ENCODE data around the gene NABP2.
A peak's percentile ranks its signal among the peaks of the same experiment; 100 is the strongest.

Gene NABP2

GRCh38 chr12:56216461-56216860 lies 7.7 kb upstream of the NABP2 start:
- H3K9me3 ChIP-seq = no peaks in the 10 kb centered on the region
- peaks cover 18 to 19% of the 10 kb centered on the region in 2 experiments for H3K4me1 ChIP-seq (ENCODE audit: control insufficient read depth in 1 of 2, insufficient read depth in 1 of 2, low read depth in 1 of 2, low read length in 1 of 2)
- H3K36me3 ChIP-seq = peaks cover 62% of the 10 kb centered on the region
- no peaks in the 10 kb centered on the region for H3K27me3 ChIP-seq
- no peak for TF ChIP-seq CTCF (IDR thresholded peaks at IDR 0.05)
- no peak overlapping the region for H3K4me3 ChIP-seq (ENCODE audit: low read depth in 1 of 2, low read length in 1 of 2)
- no peak overlapping the region for H3K27ac ChIP-seq

GRCh38 chr12:56219840-56220239 lies 4.3 kb upstream of the NABP2 start:
- H3K4me1 ChIP-seq (ENCODE audit: control insufficient read depth in 1 of 2, insufficient read depth in 1 of 2, low read depth in 1 of 2, low read length in 1 of 2) = peaks cover 47 to 48% of the 10 kb centered on the region in 2 experiments
- no peaks in the 10 kb centered on the region for H3K27me3 ChIP-seq
- H3K36me3 ChIP-seq = peaks cover 28% of the 10 kb centered on the region
- no peak for TF ChIP-seq CTCF (IDR thresholded peaks at IDR 0.05)
- H3K27ac ChIP-seq = peak overlapping the region; percentile 93
- H3K4me3 ChIP-seq (ENCODE audit: low read depth in 1 of 2, low read length in 1 of 2) = peak overlapping the region in 1 of 2 experiments; percentile 84
- no peaks in the 10 kb centered on the region for H3K9me3 ChIP-seq

- Histone ChIP-seq H3K27me3 (no peaks in the 10 kb centered on the region), H3K27ac (peak overlapping the region; percentile 93), H3K9me3 (no peaks in the 10 kb centered on the region), H3K36me3 (peaks cover 19% of the 10 kb centered on the region), H3K4me1 (ENCODE audit: control insufficient read depth in 1 of 2, insufficient read depth in 1 of 2, low read depth in 1 of 2, low read length in 1 of 2) (peaks cover 48% of the 10 kb centered on the region in 2 experiments), H3K4me3 (ENCODE audit: low read depth in 1 of 2, low read length in 1 of 2) (peak overlapping the region; percentile 84 to 85)
- TF ChIP-seq CTCF (IDR thresholded peaks at IDR 0.05) = no peak
These were observed 3.4 kb upstream of the NABP2 start for GRCh38 chr12:56220611-56221231.

GRCh38 chr12:56221232-56221756 lies 2.8 kb upstream of the NABP2 start:
- Histone ChIP-seq H3K9me3 (no peaks in the 10 kb centered on the region), H3K27ac (peak overlapping the region; percentile 93), H3K4me1 (ENCODE audit: control insufficient read depth in 1 of 2, insufficient read depth in 1 of 2, low read depth in 1 of 2, low read length in 1 of 2) (peaks cover 48% of the 10 kb centered on the region in 2 experiments), H3K27me3 (no peaks in the 10 kb centered on the region), H3K36me3 (peaks cover 14% of the 10 kb centered on the region), H3K4me3 (ENCODE audit: low read depth in 1 of 2, low read length in 1 of 2) (peak overlapping the region; percentile 84 to 85)
- TF ChIP-seq CTCF (IDR thresholded peaks at IDR 0.05) = no peak

GRCh38 chr12:56221757-56222530 lies 2.2 kb upstream of the NABP2 start, which contains the start of gene RNF41:
TSS of gene RNF41 (minus strand) at chr12:56221922. CDS start at chr12:56214047, 7,875 bp downstream.
- H3K4me1 ChIP-seq (ENCODE audit: control insufficient read depth in 1 of 2, insufficient read depth in 1 of 2, low read depth in 1 of 2, low read length in 1 of 2) = peaks cover 48% of the 10 kb centered on the region in 2 experiments

More at GRCh38 chr12:56221757-56222530, 2.2 kb upstream of the NABP2 start, which contains the start of gene RNF41:
- peaks cover 8% of the 10 kb centered on the region for H3K36me3 ChIP-seq
- TF ChIP-seq CTCF (IDR thresholded peaks at IDR 0.05) = peak; percentile 38
- H3K9me3 ChIP-seq = no peaks in the 10 kb centered on the region
- no peaks in the 10 kb centered on the region for H3K27me3 ChIP-seq
- peak within 1 kb of the TSS; percentile 93 for H3K27ac ChIP-seq
- peak within 1 kb of the TSS; percentile 84 to 85 for H3K4me3 ChIP-seq (ENCODE audit: low read depth in 1 of 2, low read length in 1 of 2)
